WTC11 (cell line): ENCODE data around the gene EVC. TPM values are rescaled to one million over a fixed set of nuclear protein-coding genes. Genes with fewer than 3 reads are reported as not detected.

Source experiments
- ATAC-seq: fragments of 200-7000 bp; cut with Tn5 transposase; 2 replicates; pipeline ENCODE4 v1.10.0; 2021; ENCODE audit warnings: mild to moderate bottlenecking, moderate library complexity
- CTCF ChIA-PET: fragments of 300-600 bp; sonication (Branson Sonifier 250); formaldehyde crosslinking; loops from one replicate; lab custom pipeline; 2021; ENCODE audit warnings: antibody characterized with exemption; lab: Charles Lee
- POLR2A ChIA-PET: fragments of 350-600 bp; sonication (Branson Sonifier 250); formaldehyde crosslinking; loops from one replicate; lab custom pipeline; 2021; ENCODE audit warnings: antibody characterized with exemption; lab: Charles Lee
- DNase-seq: peaks from one replicate; pipeline ENCODE4 v3.0.0; 2021; ENCODE audit warnings: low spot score
- H3K27ac Mint-ChIP-seq: 2 replicates; pipeline ENCODE4 v1.8.0; 2021; ENCODE audit warnings: mixed read lengths
- H3K27me3 Mint-ChIP-seq: 2 replicates; pipeline ENCODE4 v1.8.0; 2021; ENCODE audit warnings: low read depth, mild to moderate bottlenecking, moderate library complexity, mixed read lengths
- H3K36me3 Mint-ChIP-seq: 2 replicates; pipeline ENCODE4 v1.8.0; 2021; ENCODE audit warnings: mixed read lengths
- H3K4me1 Mint-ChIP-seq: 2 replicates; pipeline ENCODE4 v1.8.0; 2022; ENCODE audit warnings: mixed read lengths
- H3K4me3 Mint-ChIP-seq: 2 replicates; pipeline ENCODE4 v1.8.0; 2021; ENCODE audit warnings: mild to moderate bottlenecking, moderate library complexity, mixed read lengths
- H3K9me3 Mint-ChIP-seq: 2 replicates; pipeline ENCODE4 v1.8.0; 2021; ENCODE audit warnings: mixed read lengths
- AR ChIP-seq: fragments of 250-450 bp; sonication (Bioruptor Pico); IDR thresholded peaks from 2 replicates; pipeline ENCODE4 v1.9.0; 2021; ENCODE audit warnings: mild to moderate bottlenecking
- ATF1 ChIP-seq: sonication (generic); formaldehyde crosslinking; IDR thresholded peaks from 2 replicates; pipeline ENCODE4 v1.8.1; 2023; ENCODE audit warnings: mild to moderate bottlenecking, moderate library complexity, missing genetic modification reagents
- ATF6 ChIP-seq: sonication (generic); formaldehyde crosslinking; IDR thresholded peaks from 2 replicates; pipeline ENCODE4 v1.8.1; 2023; ENCODE audit warnings: mild to moderate bottlenecking, missing genetic modification reagents
- CDX4 ChIP-seq: fragments of 250-450 bp; sonication (Bioruptor Pico); IDR thresholded peaks from 2 replicates; pipeline ENCODE4 v1.9.0; 2021; ENCODE audit warnings: moderate library complexity, mild to moderate bottlenecking, inconsistent platforms, borderline replicate concordance
- CREB1 ChIP-seq: sonication (generic); formaldehyde crosslinking; IDR thresholded peaks from 2 replicates; pipeline ENCODE4 v1.8.0; 2023; ENCODE audit warnings: mild to moderate bottlenecking, missing genetic modification reagents
- ERG ChIP-seq: fragments of 250-450 bp; sonication (Bioruptor Pico); IDR thresholded peaks from 2 replicates; pipeline ENCODE4 v1.8.0; 2021; ENCODE audit warnings: mild to moderate bottlenecking
- GRHL2 ChIP-seq: fragments of 250-450 bp; sonication (Bioruptor Pico); IDR thresholded peaks from 2 replicates; pipeline ENCODE4 v1.8.0; 2022; ENCODE audit warnings: mild to moderate bottlenecking, moderate library complexity; ENCODE audit not compliant: insufficient replicate concordance, severe bottlenecking
- KAT7 ChIP-seq: sonication (generic); formaldehyde crosslinking; IDR thresholded peaks from 2 replicates; pipeline ENCODE4 v1.8.1; 2023; ENCODE audit warnings: missing genetic modification reagents, mild to moderate bottlenecking, borderline replicate concordance
- MXD4 ChIP-seq: fragments of 250-450 bp; sonication (Bioruptor Pico); IDR thresholded peaks from 2 replicates; pipeline ENCODE4 v1.8.0; 2021; ENCODE audit warnings: mild to moderate bottlenecking, moderate library complexity, borderline replicate concordance
- NR3C1 ChIP-seq: sonication (generic); formaldehyde crosslinking; conservative IDR thresholded peaks from 2 replicates; pipeline ENCODE4 v1.8.1; 2023; ENCODE audit warnings: low read depth, mild to moderate bottlenecking, missing genetic modification reagents
- RORB ChIP-seq: fragments of 250-450 bp; sonication (Bioruptor Pico); IDR thresholded peaks from 2 replicates; pipeline ENCODE4 v1.9.0; 2021; ENCODE audit warnings: mild to moderate bottlenecking
- SMAD3 ChIP-seq: sonication (generic); formaldehyde crosslinking; IDR thresholded peaks from 2 replicates; pipeline ENCODE4 v1.8.0; 2022; ENCODE audit warnings: missing genetic modification reagents, mild to moderate bottlenecking, borderline replicate concordance
- SP1 ChIP-seq: sonication (generic); formaldehyde crosslinking; conservative IDR thresholded peaks from 2 replicates; pipeline ENCODE4 v1.8.1; 2022; ENCODE audit warnings: missing genetic modification reagents
- ZBTB43 ChIP-seq: sonication (generic); formaldehyde crosslinking; IDR thresholded peaks from 2 replicates; pipeline ENCODE4 v1.8.1; 2023; ENCODE audit warnings: mild to moderate bottlenecking, missing genetic modification reagents
- ZNF263 ChIP-seq: sonication (generic); formaldehyde crosslinking; IDR thresholded peaks from 2 replicates; pipeline ENCODE4 v1.8.1; 2022; ENCODE audit warnings: low read depth, mild to moderate bottlenecking, moderate library complexity, missing genetic modification reagents
- ZNF317 ChIP-seq: sonication (generic); formaldehyde crosslinking; IDR thresholded peaks from 2 replicates; pipeline ENCODE4 v1.8.1; 2023; ENCODE audit warnings: low read depth, mild to moderate bottlenecking, moderate library complexity, missing genetic modification reagents, borderline replicate concordance
- total RNA-seq: library from RNA; stranded (reverse); gene quantifications from 3 replicates; pipeline ENCODE4 v1.2.3, GENCODE V29; 2021
- TF ChIP-seq, protein P1 (sequence below): sonication (generic); formaldehyde crosslinking; IDR thresholded peaks from 2 replicates; pipeline ENCODE4 v1.8.1; 2022; ENCODE audit warnings: low read depth, missing genetic modification reagents, borderline replicate concordance
- TF ChIP-seq, protein P2 (sequence below): sonication (generic); formaldehyde crosslinking; IDR thresholded peaks from 2 replicates; pipeline ENCODE4 v1.8.0; 2022; ENCODE audit warnings: mild to moderate bottlenecking, missing genetic modification reagents
- TF ChIP-seq, protein P3 (sequence below): sonication (generic); formaldehyde crosslinking; IDR thresholded peaks from 2 replicates; pipeline ENCODE4 v1.8.0; 2022; ENCODE audit warnings: mild to moderate bottlenecking, missing genetic modification reagents
- TF ChIP-seq, protein P4 (sequence below): sonication (generic); formaldehyde crosslinking; IDR thresholded peaks from 2 replicates; pipeline ENCODE4 v1.8.0; 2022; ENCODE audit warnings: mild to moderate bottlenecking, missing genetic modification reagents

Gene EVC
- total RNA-seq, 1 experiment from 2014 or later = 12.5 TPM

DNA sequence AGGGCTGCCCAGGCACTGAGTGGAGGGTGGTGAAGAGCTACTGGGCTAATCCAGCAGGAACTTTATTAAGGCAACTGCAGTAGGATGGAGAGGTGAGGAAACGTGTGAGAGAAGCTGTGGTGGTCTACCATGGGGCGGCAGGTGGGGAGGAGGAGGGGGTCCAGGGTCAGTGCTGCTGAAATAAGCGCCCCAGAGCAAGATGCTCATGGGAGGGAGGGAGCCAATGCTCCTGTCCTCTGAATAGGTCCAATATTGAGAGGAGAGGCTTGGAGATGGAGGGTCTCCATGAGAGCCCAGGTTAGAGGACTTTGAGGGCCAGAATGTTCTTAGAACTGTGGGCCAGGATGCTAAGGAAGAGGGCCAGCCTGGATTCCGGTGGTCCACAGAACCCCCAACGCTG lies 35.2 kb downstream of the EVC start (continued):
- TF ChIP-seq CREB1 (CRISPR knock-in tag) (no peak), ERG (no peak), SP1 (CRISPR knock-in tag) (no peak)
- TF ChIP-seq, protein P1, sequence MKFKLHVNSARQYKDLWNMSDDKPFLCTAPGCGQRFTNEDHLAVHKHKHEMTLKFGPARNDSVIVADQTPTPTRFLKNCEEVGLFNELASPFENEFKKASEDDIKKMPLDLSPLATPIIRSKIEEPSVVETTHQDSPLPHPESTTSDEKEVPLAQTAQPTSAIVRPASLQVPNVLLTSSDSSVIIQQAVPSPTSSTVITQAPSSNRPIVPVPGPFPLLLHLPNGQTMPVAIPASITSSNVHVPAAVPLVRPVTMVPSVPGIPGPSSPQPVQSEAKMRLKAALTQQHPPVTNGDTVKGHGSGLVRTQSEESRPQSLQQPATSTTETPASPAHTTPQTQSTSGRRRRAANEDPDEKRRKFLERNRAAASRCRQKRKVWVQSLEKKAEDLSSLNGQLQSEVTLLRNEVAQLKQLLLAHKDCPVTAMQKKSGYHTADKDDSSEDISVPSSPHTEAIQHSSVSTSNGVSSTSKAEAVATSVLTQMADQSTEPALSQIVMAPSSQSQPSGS = no peak

DNA sequence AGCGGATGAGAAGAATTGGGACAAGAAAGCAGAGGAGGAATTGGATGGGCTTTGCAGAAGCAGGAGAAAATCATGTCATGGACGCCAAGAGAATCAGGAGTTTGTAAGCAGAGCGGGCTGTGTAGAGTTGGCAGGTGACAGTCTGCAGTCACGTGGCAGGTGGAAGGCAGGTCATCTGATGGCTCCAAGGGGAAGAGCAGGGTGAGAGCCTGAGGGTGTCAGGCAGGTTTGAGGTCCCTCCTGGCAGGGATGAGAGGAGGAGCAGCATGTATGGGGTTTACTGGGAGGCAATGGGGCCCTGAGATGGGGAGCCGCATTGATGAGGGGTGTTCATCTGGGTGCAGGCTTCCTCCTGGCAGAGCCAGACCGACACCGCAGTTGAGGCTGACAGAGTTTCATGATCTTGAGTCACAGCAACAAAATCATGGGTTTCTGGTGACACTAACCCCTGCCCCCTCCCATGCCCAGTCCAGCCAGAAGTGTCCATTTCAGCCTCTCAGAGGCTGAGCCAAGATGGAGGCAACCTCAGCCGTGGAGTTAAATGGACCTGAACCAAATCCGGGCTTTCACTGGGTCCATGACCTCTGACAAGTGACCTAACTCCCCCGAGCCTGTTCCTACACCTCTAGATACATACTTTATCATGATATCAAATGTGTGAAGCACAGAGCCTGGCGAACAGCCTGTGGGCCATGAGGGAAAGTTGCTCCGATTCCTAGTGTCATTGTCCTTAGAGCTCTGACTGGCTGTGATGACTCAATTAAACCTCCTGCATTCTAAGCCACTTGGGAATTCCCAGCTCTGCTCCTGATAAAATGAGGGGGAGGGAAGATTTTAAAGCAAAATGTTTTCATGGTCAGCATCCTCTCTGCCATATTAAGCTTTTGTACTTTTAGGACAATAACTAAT lies 36.1 kb downstream of the EVC start:
- CTCF ChIA-PET = no interaction called here
- peaks cover 21% of the 10 kb centered on the region for H3K4me1 Mint-ChIP-seq

More for the DNA sequence above, 36.1 kb downstream of the EVC start:
- ATAC-seq (no peak), DNase-seq (no peak)
- H3K4me3 Mint-ChIP-seq = no peak overlapping the region
- peak overlapping the region; percentile 26; the same call in 1 of the 2 replicates for H3K27ac Mint-ChIP-seq
- no peaks in the 10 kb centered on the region; the same call in 1 of the 2 replicates for H3K27me3 Mint-ChIP-seq
- peaks cover 30% of the 10 kb centered on the region for H3K36me3 Mint-ChIP-seq
- no peaks in the 10 kb centered on the region for H3K9me3 Mint-ChIP-seq
- no peak for TF ChIP-seq NR3C1 (CRISPR knock-in tag)
- TF ChIP-seq GRHL2 = no peak
- no peak for TF ChIP-seq SMAD3 (CRISPR knock-in tag)
- TF ChIP-seq ZNF263 (CRISPR knock-in tag) = no peak
- no peak for TF ChIP-seq MXD4 (CRISPR knock-in tag)
- TF ChIP-seq SP1 (CRISPR knock-in tag) = no peak
- TF ChIP-seq ZNF317 = no peak
- TF ChIP-seq CDX4 (CRISPR knock-in tag) = no peak
- TF ChIP-seq, protein P2, sequence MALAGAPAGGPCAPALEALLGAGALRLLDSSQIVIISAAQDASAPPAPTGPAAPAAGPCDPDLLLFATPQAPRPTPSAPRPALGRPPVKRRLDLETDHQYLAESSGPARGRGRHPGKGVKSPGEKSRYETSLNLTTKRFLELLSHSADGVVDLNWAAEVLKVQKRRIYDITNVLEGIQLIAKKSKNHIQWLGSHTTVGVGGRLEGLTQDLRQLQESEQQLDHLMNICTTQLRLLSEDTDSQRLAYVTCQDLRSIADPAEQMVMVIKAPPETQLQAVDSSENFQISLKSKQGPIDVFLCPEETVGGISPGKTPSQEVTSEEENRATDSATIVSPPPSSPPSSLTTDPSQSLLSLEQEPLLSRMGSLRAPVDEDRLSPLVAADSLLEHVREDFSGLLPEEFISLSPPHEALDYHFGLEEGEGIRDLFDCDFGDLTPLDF (CRISPR knock-in tag) = no peak
- TF ChIP-seq ATF1 (CRISPR knock-in tag) = no peak
- TF ChIP-seq, protein P3, sequence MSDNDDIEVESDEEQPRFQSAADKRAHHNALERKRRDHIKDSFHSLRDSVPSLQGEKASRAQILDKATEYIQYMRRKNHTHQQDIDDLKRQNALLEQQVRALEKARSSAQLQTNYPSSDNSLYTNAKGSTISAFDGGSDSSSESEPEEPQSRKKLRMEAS (CRISPR knock-in tag) = no peak
- TF ChIP-seq ZBTB43 (CRISPR knock-in tag) = no peak
- no peak for TF ChIP-seq ATF6 (CRISPR knock-in tag)
- no peak for TF ChIP-seq RORB
- TF ChIP-seq AR = no peak
- TF ChIP-seq, protein P4, sequence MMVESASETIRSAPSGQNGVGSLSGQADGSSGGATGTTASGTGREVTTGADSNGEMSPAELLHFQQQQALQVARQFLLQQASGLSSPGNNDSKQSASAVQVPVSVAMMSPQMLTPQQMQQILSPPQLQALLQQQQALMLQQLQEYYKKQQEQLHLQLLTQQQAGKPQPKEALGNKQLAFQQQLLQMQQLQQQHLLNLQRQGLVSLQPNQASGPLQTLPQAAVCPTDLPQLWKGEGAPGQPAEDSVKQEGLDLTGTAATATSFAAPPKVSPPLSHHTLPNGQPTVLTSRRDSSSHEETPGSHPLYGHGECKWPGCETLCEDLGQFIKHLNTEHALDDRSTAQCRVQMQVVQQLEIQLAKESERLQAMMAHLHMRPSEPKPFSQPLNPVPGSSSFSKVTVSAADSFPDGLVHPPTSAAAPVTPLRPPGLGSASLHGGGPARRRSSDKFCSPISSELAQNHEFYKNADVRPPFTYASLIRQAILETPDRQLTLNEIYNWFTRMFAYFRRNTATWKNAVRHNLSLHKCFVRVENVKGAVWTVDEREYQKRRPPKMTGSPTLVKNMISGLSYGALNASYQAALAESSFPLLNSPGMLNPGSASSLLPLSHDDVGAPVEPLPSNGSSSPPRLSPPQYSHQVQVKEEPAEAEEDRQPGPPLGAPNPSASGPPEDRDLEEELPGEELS = no peak
- no peak for TF ChIP-seq KAT7
- POLR2A ChIA-PET = no interaction called here
